Stimulated activated naive CD8-positive, alpha-beta T cell treated with anti-CD3 and anti-CD28 coated beads, Interleukin-15, Interleukin-2, amounts not matched to agents 100 ng/mL and 50 ng/mL, for 24 hours (primary cell): ENCODE measurements around the gene KRT14.
"Not testable (repeated sequence)": the region's sequence is repeated elsewhere in the genome, so short reads cannot be mapped to it uniquely, and the experiment has no call there.

Experiments
- H3K27ac Mint-ChIP-seq: one replicate; pipeline ENCODE4 v1.8.0; 2021; ENCODE audit warnings: mild to moderate bottlenecking, mixed read lengths
- H3K27me3 Mint-ChIP-seq: one replicate; pipeline ENCODE4 v1.8.0; 2021; ENCODE audit warnings: mixed read lengths
- H3K36me3 Mint-ChIP-seq: one replicate; pipeline ENCODE4 v1.8.0; 2021; ENCODE audit warnings: low read depth, mixed read lengths
- H3K4me1 Mint-ChIP-seq: one replicate; pipeline ENCODE4 v1.8.0; 2021; ENCODE audit warnings: low read depth, mixed read lengths
- H3K4me3 Mint-ChIP-seq: one replicate; pipeline ENCODE4 v1.8.0; 2021; ENCODE audit warnings: mild to moderate bottlenecking, mixed read lengths
- H3K9me3 Mint-ChIP-seq: one replicate; pipeline ENCODE4 v1.8.0; 2021; ENCODE audit warnings: mixed read lengths

The KRT14 gene

DNA sequence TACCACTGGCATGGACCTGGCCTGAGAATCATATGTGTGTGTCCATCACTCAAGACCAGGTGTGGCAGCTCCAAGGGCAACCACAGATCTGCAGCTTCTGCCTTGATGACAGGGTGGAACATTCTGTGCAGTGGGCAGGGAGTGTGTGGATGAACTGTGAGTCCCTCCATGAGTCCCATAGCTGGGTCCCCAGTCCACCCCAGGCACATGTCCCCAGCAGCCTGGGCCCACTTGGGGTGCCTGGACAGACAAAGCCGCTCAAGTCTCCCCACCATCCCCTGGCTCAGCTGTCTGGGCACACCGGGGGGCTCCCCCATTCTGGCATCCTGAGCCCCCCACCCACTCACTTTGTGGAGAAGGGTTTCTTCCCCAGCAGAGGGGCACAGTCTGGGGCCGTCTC is 30.4 kb upstream of the KRT14 start:
- no peaks in the 10 kb centered on the region for H3K27me3 Mint-ChIP-seq
- H3K27ac Mint-ChIP-seq: no peak overlapping the region
- no peak overlapping the region for H3K4me3 Mint-ChIP-seq
- H3K4me1 Mint-ChIP-seq: no peaks in the 10 kb centered on the region
- no peaks in the 10 kb centered on the region for H3K9me3 Mint-ChIP-seq
- no peaks in the 10 kb centered on the region for H3K36me3 Mint-ChIP-seq

GRCh38 chr17:41616486-41616885 is 29.8 kb upstream of the KRT14 start:
- not testable (repeated sequence) for H3K27ac Mint-ChIP-seq, H3K36me3 Mint-ChIP-seq, H3K4me3 Mint-ChIP-seq, H3K9me3 Mint-ChIP-seq, H3K4me1 Mint-ChIP-seq, H3K27me3 Mint-ChIP-seq

GRCh38 chr17:41615454-41615853 is 28.8 kb upstream of the KRT14 start:
- no peak overlapping the region for H3K4me3 Mint-ChIP-seq
- no peaks in the 10 kb centered on the region for H3K27me3 Mint-ChIP-seq
- H3K4me1 Mint-ChIP-seq: no peaks in the 10 kb centered on the region
- no peaks in the 10 kb centered on the region for H3K9me3 Mint-ChIP-seq
- H3K27ac Mint-ChIP-seq: no peak overlapping the region
- no peaks in the 10 kb centered on the region for H3K36me3 Mint-ChIP-seq

DNA sequence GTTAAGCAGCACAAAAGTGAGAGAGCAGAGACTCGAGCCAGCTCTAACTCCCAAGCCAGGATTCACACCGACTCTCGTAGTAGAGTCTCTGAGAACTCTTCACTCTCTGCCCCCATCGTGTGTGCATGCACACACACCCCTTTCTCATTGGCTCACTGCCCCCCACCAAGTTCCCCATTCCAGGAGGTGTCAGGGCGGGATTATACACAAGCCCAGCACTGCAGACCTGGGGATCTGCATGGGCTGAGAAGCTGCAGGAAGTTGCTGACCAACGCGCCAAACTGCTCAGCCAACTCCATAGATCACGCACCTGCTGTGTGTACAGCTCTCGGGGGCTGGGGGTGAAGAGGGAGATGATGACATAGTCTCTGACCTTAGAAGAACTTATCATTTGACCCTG is 28.1 kb upstream of the KRT14 start:
- not testable (repeated sequence) for H3K27me3 Mint-ChIP-seq, H3K9me3 Mint-ChIP-seq, H3K4me3 Mint-ChIP-seq

GRCh38 chr17:41614098-41614497 is 27.4 kb upstream of the KRT14 start:
- Mint-ChIP-seq H3K27me3 (peaks cover 6% of the 10 kb centered on the region), H3K36me3 (no peaks in the 10 kb centered on the region), H3K4me1 (no peaks in the 10 kb centered on the region), H3K4me3 (no peak overlapping the region), H3K27ac (no peak overlapping the region), H3K9me3 (no peaks in the 10 kb centered on the region)

More for the DNA sequence above, 28.1 kb upstream of the KRT14 start:
- H3K36me3 Mint-ChIP-seq, H3K4me1 Mint-ChIP-seq, H3K27ac Mint-ChIP-seq: not testable (repeated sequence)

- Mint-ChIP-seq H3K9me3 (no peaks in the 10 kb centered on the region), H3K27me3 (peaks cover 11% of the 10 kb centered on the region), H3K4me3 (no peak overlapping the region)
These were observed 26.8 kb upstream of the KRT14 start for GRCh38 chr17:41613277-41614082.

DNA sequence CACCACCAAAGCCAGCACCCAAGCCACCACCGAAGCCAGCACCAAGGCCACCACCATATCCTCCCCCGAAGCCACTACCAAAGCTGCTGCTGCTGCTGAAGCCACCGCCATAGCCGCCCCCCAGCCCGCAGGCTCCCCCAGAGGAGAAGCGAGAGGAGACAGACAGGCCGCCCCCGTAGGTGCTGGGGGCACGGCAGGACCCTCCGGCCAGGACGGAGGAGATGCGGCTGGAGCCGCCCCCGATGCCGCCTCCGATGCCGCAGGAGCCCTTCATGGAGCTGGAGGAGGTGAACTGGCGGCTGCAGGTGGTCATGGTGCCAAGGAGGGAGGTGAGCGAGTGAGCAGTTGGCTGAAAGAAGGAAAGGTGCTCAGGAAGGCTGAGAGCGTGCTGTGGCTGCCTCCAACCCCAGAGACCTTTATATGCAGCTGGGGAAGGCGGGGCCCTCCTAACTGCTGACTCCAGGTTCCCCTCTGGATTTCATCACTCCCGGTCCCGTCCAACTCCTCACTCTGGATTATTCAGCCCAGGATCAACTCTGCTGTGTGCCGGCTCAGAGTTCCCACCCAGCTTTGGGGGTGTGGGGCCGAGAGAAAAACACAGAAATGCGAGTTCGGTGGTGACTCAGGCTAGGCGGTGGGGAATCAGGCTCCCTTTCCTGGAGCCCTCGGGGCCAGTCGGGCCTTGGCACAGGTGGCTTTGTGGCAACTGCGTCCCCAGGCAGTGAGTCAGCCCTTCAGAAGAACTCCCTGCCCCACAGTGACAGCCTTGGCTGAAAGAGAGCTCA is 25.9 kb upstream of the KRT14 start, which contains the start of gene KRT16:
TSS of gene KRT16 (minus strand) at position 392 of the 785 bp plus-strand sequence. CDS start at position 313, 79 bp downstream.
- not testable (repeated sequence) for H3K36me3 Mint-ChIP-seq, H3K4me1 Mint-ChIP-seq, H3K27ac Mint-ChIP-seq, H3K4me3 Mint-ChIP-seq, H3K9me3 Mint-ChIP-seq
- H3K27me3 Mint-ChIP-seq: peaks cover 13% of the 10 kb centered on the region

More at GRCh38 chr17:41613277-41614082, 26.8 kb upstream of the KRT14 start:
- Mint-ChIP-seq H3K36me3 (no peaks in the 10 kb centered on the region), H3K4me1 (no peaks in the 10 kb centered on the region), H3K27ac (no peak overlapping the region)

DNA sequence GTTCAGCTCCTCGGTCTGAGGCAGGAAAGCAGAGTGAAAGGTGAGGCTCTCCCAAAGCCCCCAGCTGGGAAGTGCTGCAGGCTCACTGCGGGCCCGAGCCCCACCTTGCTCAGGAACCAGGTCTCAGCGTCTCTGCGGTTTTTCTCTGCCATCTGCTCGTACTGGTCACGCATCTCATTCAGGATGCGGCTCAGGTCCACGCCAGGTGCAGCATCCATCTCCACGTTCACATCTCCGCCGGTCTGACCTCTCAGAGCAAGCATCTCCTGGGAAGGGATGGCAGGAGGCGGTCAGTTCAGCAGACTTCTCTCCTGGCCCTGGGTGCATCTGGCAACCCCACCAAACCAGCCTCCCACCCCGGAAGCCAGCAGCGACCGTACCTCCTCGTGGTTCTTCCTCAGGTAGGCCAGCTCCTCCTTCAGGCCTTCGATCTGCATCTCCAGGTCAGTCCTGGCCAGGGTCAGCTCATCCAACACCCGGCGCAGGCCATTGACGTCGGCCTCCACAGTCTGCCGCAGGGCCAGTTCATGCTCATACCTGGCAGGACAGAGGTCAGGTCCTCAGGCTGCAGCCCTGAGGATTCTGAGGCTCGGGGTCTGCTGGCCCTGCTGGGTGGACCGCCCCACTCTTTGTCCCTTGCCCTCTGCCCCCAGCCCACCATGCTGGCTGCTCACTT is 24.4 kb upstream of the KRT14 start:
- Mint-ChIP-seq H3K4me3 (no peak overlapping the region), H3K27me3 (peaks cover 24% of the 10 kb centered on the region), H3K4me1 (no peaks in the 10 kb centered on the region), H3K9me3 (peaks cover 13% of the 10 kb centered on the region), H3K27ac (no peak overlapping the region), H3K36me3 (no peaks in the 10 kb centered on the region)

DNA sequence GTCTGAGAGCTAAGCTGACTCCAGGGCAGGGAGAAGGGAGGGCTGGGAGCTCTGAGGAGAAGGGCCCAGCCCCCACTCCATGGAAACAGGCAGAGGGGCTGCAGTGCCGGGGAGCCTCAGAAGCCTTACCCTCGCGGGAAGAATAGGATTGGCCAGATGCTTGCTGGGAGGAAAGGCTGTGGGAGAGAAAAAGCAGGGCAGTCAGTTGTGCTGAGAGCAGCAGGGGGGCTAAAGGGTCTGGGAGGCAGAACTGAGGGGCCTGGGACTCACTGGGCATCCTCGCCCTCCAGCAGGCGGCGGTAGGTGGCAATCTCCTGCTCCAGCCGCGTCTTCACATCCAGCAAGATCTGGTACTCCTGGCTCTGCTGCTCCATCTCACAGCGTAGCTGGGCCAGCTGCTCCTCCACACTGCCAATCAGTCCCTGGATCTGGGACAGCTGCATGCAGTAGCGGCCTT is 23.4 kb upstream of the KRT14 start:
- H3K9me3 Mint-ChIP-seq: peaks cover 13% of the 10 kb centered on the region
- not testable (repeated sequence) for H3K4me1 Mint-ChIP-seq, H3K36me3 Mint-ChIP-seq, H3K4me3 Mint-ChIP-seq, H3K27ac Mint-ChIP-seq
- peaks cover 29% of the 10 kb centered on the region for H3K27me3 Mint-ChIP-seq

DNA sequence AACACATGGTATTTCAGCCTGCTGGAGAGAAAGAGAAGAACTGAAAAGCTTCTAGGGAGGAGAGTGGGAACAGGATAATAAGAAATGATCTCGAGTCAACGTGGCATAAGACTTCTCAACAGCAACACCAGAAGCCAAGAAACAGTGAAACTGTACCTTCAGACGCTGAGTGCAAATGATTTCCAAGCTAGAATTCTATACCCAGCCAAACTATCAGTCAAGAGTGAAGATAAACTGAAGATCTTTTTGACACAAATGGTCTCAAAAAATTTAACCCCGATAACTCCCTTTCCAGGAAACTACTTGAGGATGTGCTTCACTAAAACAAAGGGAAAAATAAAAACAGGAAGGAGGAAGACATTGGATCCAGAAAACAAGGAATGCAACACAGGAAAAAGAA is 20.2 kb upstream of the KRT14 start:
- H3K27ac Mint-ChIP-seq, H3K4me3 Mint-ChIP-seq, H3K36me3 Mint-ChIP-seq, H3K4me1 Mint-ChIP-seq: not testable (repeated sequence)
- peaks cover 13% of the 10 kb centered on the region for H3K9me3 Mint-ChIP-seq
- H3K27me3 Mint-ChIP-seq: peaks cover 44% of the 10 kb centered on the region

GRCh38 chr17:41602524-41602923 is 15.8 kb upstream of the KRT14 start:
- no peaks in the 10 kb centered on the region for H3K36me3 Mint-ChIP-seq
- no peak overlapping the region for H3K4me3 Mint-ChIP-seq
- no peaks in the 10 kb centered on the region for H3K4me1 Mint-ChIP-seq
- no peak overlapping the region for H3K27ac Mint-ChIP-seq
- peaks cover 11% of the 10 kb centered on the region for H3K9me3 Mint-ChIP-seq
- H3K27me3 Mint-ChIP-seq: peaks cover 30% of the 10 kb centered on the region

- Mint-ChIP-seq H3K27ac (no peak overlapping the region), H3K27me3 (peaks cover 18% of the 10 kb centered on the region), H3K4me3 (no peak overlapping the region), H3K4me1 (no peaks in the 10 kb centered on the region), H3K9me3 (no peaks in the 10 kb centered on the region), H3K36me3 (no peaks in the 10 kb centered on the region)
These were observed 13.6 kb upstream of the KRT14 start for GRCh38 chr17:41600318-41600717.

DNA sequence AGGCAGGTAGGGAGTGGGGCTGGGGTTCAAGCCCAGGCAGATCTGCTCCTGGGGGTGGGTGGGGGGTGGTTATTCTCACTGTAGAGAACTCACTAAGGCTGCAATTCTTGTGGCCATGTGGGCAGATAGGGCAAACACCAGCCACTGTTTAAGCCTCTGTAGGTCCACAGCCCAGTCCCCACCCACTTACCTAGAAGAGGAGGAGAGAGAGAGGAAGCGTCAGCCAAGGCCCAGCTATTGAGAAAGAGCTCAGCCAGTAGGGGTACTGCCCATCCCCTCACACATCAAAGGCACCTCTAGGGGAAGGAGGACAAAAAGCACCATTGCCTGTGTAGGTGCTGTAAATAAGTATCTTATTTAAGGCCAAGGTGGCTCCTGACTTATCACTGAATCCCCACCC is 13.0 kb upstream of the KRT14 start:
- no peaks in the 10 kb centered on the region for H3K4me1 Mint-ChIP-seq
- peaks cover 14% of the 10 kb centered on the region for H3K27me3 Mint-ChIP-seq
- H3K9me3 Mint-ChIP-seq: no peaks in the 10 kb centered on the region
- no peak overlapping the region for H3K27ac Mint-ChIP-seq
- H3K4me3 Mint-ChIP-seq: no peak overlapping the region
- no peaks in the 10 kb centered on the region for H3K36me3 Mint-ChIP-seq

DNA sequence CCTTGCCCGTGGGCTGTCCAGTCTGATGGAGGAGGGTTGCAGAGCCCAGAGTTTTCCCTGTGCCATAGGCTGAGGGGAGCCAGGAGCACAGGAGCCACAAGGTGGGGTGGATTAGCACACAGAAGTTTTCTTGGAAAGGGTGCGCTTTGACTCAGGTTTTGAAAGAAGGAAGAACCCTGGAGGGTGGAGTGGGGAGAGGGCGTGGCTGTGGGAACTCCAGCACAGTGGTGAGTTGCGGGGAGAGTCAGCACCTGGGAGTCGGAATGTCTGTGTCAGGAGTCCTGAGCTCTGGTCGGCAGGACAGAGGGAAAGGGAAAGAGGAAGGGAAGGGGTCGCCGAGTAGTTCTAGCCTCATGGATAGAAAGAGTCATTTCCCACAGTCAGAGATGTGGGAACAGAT is 8.9 kb upstream of the KRT14 start:
- H3K36me3 Mint-ChIP-seq: no peaks in the 10 kb centered on the region
- H3K4me1 Mint-ChIP-seq: no peaks in the 10 kb centered on the region
- H3K9me3 Mint-ChIP-seq: no peaks in the 10 kb centered on the region
- H3K27me3 Mint-ChIP-seq: peaks cover 6% of the 10 kb centered on the region
- no peak overlapping the region for H3K27ac Mint-ChIP-seq
- no peak overlapping the region for H3K4me3 Mint-ChIP-seq

DNA sequence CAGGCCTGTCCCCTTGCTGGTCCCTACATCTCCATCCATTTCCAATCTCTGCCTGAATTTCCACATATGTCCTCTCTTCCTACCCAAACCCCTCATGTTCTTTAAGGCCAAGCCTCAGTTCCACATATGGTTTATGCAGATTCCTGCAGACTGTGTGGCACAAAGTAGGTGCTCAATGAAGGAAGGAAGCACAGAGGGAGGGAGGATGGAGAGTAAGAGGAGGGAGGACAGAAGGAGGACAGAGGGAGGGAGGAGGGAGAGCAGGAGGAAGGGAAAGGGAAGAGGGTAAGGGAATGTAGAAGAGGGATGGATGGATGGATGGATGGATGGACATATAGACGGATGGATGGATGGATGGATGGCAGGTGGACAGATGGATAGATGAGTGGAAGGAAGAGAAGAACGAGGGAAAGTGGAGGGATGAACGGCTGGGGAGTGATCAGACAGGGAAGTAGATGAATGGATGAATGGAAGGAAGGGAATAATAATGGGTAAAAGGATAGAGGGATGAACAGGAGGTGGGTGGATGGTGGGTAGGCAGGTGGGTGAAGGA is 7.7 kb upstream of the KRT14 start:
- H3K4me1 Mint-ChIP-seq: no peaks in the 10 kb centered on the region
- peaks cover 6% of the 10 kb centered on the region for H3K27me3 Mint-ChIP-seq
- H3K4me3 Mint-ChIP-seq: no peak overlapping the region
- no peaks in the 10 kb centered on the region for H3K36me3 Mint-ChIP-seq
- no peaks in the 10 kb centered on the region for H3K9me3 Mint-ChIP-seq
- H3K27ac Mint-ChIP-seq: no peak overlapping the region
